Measurements from ENCODE around the gene EPYC.

GRCh38 chr12:90964616-90965015 lies 40.2 kb downstream of the EPYC start:
- TF ChIP-seq POLR2A (IDR thresholded peaks at IDR 0.05), result no peak
- TF ChIP-seq CTCF (IDR thresholded peaks at IDR 0.05), result no peak
- TF ChIP-seq POLR2AphosphoS5 (IDR thresholded peaks at IDR 0.05), result no peak

All from breast epithelium (tissue), 3 donors.